Posterior cingulate gyrus (tissue), 11 donors: ENCODE data around the gene RPL3.

ENCODE experiments used
- DNase-seq, 10 donors: peaks; one replicate each; pipeline versions ENCODE4 v3.0.0 to v3.0.0-alpha.2; 2020 to 2021; ENCODE audit warnings: mixed read lengths in 3 of 10
- intact Hi-C: fragments of 100-400 bp; cut with DNase I; formaldehyde crosslinking; loops from one replicate; pipeline ENCODE4 v1.15.1; 2023

RPL3 gene

GRCh38 chr22:39289533-39289932 is 29.9 kb downstream of the RPL3 start:
- peak in 1 of 10 donors; percentile 71 for DNase-seq
- intact Hi-C loops, result no loop called here

GRCh38 chr22:39288135-39288898 is 31.1 kb downstream of the RPL3 start:
- no peak for DNase-seq
- intact Hi-C loops, result no loop called here

DNA sequence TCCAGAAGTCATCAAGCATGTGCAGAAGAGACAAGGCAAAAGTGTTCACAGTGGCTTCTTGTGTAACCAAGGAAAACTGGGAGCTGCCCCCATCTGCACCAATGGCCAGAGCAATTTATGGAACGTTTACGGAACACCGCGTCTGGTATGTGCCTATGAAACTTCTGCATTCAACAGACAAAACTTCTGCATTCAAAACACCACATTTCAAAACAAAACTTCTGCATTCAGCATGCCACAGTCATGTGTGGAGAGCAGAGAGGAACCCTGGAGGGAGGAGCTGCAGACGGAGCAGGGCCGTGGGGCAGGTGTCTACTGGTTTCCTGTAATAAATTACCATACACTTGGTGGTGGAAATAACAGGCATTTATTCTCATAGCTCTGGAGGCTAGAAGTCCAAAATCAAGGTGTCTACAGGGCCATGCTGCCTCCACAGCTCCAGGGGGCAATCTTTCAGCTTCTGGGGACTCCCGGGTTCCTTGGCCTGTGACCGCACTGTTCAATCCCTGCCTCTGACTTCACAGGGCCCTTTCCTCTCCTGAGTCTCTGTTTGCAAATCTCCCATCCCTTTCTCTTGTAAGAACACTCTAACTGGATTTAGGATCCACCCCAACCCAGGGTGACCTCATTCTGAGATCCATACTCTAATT is 32.2 kb downstream of the RPL3 start:
- DNase-seq, result peak in 1 of 10 donors; percentile 73

DNA sequence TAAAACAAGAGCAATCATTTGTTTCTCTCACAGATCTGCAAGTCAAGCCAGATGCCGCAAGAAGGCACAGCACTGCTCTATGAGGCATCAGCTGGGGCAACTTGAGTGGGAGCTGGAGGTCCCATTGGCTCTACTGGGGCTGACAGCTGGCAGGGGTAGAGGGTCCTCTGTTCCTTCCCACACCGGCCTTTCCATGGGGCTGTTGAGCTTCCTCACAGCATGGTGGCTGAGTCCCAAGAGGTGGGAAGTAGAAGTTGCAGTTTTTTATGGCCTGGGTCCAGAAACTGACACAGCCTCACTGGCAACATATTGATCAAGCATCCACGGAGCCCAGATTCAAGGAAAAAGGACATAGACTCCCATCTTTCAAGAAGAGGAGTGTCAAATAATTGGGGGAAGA is 34.4 kb downstream of the RPL3 start:
- intact Hi-C loops, result no loop called here
- no peak for DNase-seq

More for the DNA sequence above, 32.2 kb downstream of the RPL3 start:
- intact Hi-C loops, result no loop called here

DNA sequence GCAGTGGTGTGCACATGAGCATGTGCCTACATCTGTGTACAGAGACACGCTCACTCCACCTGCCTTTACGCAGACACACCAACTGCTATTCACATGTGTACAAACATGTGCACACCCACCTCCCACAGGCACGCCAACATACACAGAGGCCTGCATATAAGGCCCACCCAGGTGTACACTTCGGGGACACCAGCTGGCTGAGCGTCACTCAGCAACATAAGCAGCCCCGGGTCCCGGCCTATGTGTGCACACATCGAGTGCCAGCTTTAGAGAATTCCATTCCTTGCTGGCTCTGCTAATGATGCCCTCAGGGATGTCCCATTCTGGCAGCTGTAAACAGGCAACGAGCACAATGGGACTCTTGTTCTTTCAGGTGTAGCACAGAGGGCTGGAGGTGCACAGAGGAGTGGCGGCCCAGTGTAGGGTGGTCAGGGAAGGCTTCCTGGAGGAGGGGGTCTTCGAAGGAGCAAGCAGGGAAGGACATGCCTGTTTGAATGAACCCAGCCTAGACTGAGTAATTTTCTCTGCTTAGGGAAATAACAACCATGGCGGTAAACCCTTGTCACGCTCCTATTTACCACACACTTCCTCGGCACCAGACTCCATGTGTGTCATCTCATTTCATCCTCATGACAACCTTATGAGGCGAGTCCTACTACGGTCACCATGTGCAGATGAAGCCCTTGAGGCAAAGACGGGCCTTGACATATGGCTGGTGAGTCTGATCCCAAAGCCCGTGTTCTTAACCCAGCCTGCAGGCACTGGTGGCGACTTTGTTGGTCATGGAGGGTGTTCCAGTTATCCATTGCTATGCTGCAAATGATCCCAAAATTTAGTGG is 35.1 kb downstream of the RPL3 start:
- intact Hi-C loops, result no loop called here
- no peak for DNase-seq

DNA sequence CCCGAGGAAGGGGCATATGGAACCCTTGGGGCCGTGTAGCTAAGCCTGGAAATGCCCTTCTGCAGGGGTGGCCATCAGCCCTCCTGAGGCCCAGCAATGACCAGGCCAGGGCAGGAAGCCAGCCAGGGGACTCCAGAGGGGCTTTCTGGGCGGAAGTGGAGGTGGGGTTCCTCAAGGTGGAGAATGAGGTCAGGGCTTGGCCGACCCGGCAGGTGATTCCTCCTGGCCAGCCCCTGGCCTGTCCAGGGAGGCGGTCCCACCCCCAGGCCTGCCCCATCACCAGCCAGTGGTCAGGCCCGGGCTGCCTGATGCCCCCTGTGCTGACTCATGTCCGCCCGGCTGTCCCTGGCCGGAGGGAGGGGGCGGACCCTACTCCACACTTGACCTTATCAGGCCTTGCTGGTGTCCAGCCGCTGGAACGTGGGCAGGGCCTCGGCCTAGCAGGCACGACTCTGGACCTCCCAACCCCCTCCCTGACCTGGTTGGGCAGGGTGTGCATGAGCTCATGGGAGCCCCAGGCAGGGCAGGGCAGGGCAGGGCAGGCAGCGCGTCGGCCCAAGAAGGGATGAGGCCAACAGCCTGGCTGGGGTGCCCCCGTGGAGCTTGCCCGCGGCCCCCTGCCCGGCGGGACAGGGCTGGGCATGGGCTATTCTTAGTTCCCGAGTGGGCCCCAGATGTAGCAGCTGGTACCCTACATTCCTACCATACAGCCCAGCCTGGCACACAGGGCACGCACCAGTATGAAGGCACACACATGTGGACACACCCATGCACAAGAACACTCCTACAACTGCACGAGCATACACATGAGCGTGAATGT is 35.9 kb downstream of the RPL3 start:
- intact Hi-C loops, result no loop called here
- DNase-seq, result peak in 8 of 10 donors; percentile 28 to 92 (median 46)

DNA sequence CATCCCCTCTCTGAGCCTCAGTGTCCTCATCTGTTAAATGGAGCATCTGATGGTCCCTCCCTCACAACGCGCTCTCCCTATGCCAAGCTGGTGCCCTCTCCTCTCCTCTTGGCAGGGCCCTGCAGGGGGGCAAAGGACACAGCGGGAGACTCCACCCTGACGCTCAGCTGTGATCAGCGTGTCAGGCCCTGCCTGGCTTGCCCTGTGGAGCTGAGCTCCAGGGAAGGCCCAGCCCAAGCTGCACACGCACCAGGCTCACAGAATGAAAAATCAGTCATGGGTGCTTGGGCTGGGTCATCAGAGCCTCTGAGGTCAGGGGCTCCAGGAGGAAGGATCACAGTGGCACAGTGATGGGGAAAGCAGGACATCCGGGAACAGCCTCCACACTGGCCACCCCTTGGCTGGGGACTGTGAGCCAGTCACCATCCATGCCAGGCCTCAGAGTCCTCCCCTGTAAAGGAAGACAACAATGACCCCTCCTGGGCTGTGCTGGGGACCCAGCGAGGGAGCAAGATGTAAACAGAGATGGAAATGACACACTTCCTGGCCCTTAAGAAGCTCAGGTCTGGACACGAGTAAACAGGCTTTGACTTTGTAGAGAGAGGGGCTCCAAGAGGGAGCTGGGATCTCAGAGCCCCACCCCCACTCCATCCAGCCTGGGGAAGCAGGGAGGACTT is 36.6 kb downstream of the RPL3 start:
- intact Hi-C loops, result no loop called here
- DNase-seq, result no peak

DNA sequence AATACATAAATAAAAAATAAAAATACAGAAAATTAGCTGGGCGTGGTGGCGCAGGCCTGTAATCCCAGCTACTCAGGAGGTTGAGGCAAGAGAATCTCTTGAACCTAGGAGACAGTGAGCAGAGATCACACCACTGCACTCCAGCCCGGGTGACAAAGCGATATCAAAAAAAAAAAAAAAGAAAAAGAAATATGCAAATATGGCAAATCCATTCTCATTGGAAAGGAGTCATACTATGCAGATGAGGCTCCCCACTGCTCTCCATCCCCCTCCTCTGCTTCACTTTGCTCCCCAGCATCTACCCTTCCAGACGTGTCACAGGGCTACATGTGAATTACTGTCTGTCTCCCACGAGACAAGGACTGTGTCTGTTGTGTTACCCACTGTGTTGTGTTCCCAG is 38.3 kb downstream of the RPL3 start:
- no peak for DNase-seq
- intact Hi-C loops, result no loop called here

GRCh38 chr22:39280250-39280649 is 39.2 kb downstream of the RPL3 start:
- intact Hi-C loops, result no loop called here
- DNase-seq, result peak in 1 of 10 donors; percentile 69

- intact Hi-C loops, result no loop called here
- peak in 1 of 10 donors; percentile 72 for DNase-seq
Observed at GRCh38 chr22:39279170-39279850, 40.1 kb downstream of the RPL3 start.

- intact Hi-C loops, result no loop called here
- DNase-seq, result no peak
Observed at GRCh38 chr22:39278040-39278439, 41.4 kb downstream of the RPL3 start.

GRCh38 chr22:39277142-39277607 is 42.2 kb downstream of the RPL3 start:
- intact Hi-C loops, result no loop called here
- no peak for DNase-seq

DNA sequence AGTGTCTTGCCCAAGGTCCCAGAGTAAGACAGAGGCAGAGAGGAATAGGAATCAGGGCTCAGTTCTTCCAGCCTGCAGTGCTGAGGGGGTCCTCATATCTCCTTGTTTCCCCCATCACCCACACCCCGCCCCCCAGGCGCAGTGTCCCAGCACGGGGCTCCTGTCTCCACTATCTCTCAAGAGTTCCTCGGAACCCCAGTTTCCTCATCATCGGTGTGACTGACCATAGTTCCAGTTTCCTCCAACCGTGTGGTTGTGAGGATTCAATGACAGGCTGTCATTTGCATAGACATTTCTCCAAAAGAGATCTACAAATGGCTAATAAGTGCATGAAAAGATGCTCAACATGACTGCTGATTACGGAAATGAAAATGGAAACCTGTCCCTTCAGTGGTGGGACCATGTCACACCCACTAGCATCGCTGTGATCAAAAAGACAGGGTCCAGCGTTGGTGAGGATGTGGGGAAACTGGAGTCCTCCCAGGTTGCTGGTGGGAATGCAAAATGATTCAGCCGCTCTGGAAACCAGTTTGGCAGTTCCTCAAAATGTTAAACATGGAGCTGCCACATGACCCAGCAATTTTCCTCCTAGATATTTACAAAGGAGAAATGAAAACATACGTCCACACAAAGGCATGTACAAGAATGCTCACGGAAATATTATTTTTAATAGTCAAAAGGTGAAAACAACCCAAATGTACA is 42.8 kb downstream of the RPL3 start:
- intact Hi-C loops, result no loop called here
- DNase-seq, result no peak

DNA sequence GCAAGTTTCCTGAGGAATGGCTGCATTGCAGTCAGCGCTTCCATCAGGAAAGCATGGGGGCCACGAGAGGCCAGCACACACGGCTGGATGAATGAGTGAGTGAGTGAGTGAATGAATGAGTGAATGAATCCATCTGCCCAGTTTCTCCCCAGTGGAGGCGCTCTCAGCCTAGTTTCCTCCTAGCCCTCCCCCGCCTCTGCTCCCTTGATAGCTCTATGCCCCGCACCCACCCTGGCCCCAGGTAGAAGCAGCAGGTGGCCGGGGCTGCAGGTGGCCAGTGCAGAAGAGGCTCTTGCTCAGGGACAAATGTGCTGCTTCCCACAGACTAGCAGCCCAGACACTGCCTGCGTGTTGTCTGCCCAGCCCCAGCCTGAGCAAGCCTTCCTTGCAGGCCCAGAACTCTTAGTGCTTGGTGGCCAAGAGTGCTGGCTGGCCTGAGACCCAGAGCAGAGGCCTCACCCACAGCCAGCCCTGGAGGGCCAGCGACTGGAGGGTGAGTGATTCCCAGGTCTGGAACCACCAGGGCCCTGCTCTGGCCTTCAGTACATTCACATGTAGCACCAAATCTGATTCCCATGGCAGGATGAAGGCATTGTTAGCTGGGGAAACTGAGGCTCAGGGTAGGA is 43.5 kb downstream of the RPL3 start:
- intact Hi-C loops, result no loop called here
- peak in 1 of 10 donors; percentile 73 for DNase-seq

- no peak for DNase-seq
- intact Hi-C loops, result no loop called here
Observed at GRCh38 chr22:39273950-39274887, 45.2 kb downstream of the RPL3 start.

GRCh38 chr22:39270792-39271191 is 48.6 kb downstream of the RPL3 start:
- intact Hi-C loops, result no loop called here
- no peak for DNase-seq

DNA sequence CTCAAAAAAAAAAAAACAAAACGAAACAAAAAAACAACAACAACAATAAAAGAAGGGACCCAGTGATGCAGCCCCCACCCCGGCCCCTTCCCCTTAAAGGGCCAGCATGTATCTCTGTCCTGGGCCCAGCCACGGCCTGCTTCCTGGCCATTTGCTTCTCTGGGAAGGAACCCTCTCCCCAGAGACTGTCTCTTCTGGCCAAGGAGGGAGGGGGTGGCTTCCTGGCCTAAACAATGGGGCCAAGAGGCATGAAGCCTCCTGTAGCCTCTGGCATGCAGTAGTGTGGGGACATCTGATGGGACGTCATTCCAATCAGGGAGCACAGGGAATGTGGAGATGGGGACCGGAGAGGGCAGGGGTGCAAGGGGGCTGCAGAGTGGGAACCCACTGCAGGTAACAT is 49.1 kb downstream of the RPL3 start:
- intact Hi-C loops, result no loop called here
- no peak for DNase-seq
